CD4-positive, alpha-beta memory T cell (primary cell): ENCODE data around the gene GNG13. TPM values are rescaled to one million over a fixed set of nuclear protein-coding genes. Genes with fewer than 3 reads are reported as not detected.
A peak's percentile ranks its signal among the peaks of the same experiment; 100 is the strongest.
"Not testable (repeated sequence)": the region's sequence is repeated elsewhere in the genome, so short reads cannot be mapped to it uniquely, and the experiment has no call there.

Experiments
- CTCF ChIA-PET: fragments of 350-600 bp; sonication (Branson Sonifier 250); formaldehyde crosslinking; loops from one replicate; lab custom pipeline; 2021; ENCODE audit warnings: inconsistent platforms; ENCODE audit not compliant: partially characterized antibody; lab: Charles Lee
- POLR2A ChIA-PET: fragments of 350-600 bp; sonication (Branson Sonifier 250); formaldehyde crosslinking; loops from one replicate; lab custom pipeline; 2021; ENCODE audit not compliant: partially characterized antibody; lab: Charles Lee
- DNase-seq, 5 donors: peaks; one replicate each; pipeline versions ENCODE4 v3.0.0 to v3.0.0-alpha.2; 2020 to 2022; ENCODE audit warnings: mixed read lengths in 1 of 5
- H3K27ac ChIP-seq: one replicate; pipeline ENCODE4 v1.7.0; 2013; ENCODE audit warnings: low read depth, low read length
- H3K27me3 ChIP-seq: 2 replicates; pipeline ENCODE4 v1.7.0; 2013; ENCODE audit warnings: mild to moderate bottlenecking, low read length, moderate library complexity; ENCODE audit not compliant: insufficient read depth
- H3K36me3 ChIP-seq: 2 replicates; pipeline ENCODE4 v1.7.0; 2013; ENCODE audit warnings: mild to moderate bottlenecking, low read length, moderate library complexity; ENCODE audit not compliant: insufficient read depth
- H3K4me1 ChIP-seq: 2 replicates; pipeline ENCODE4 v1.7.0; 2013; ENCODE audit warnings: mild to moderate bottlenecking, low read length, moderate library complexity; ENCODE audit not compliant: insufficient read depth
- H3K4me3 ChIP-seq, 2 donors: one replicate each; pipeline ENCODE4 v1.7.0; 2013; ENCODE audit warnings: low read length in 2 of 2, mild to moderate bottlenecking in 1 of 2
- H3K9me3 ChIP-seq, 2 donors: one replicate each; pipeline ENCODE4 v1.7.0; 2013; ENCODE audit warnings: low read length in 2 of 2, control low read depth in 1 of 2; ENCODE audit not compliant: control insufficient read depth in 1 of 2
- H3K27ac Mint-ChIP-seq, 7 donors: one replicate each; pipeline ENCODE4 v1.8.0; 2020 to 2021; ENCODE audit warnings: mixed read lengths in 7 of 7, mild to moderate bottlenecking in 6 of 7, inconsistent platforms in 3 of 7, moderate library complexity in 3 of 7
- H3K27me3 Mint-ChIP-seq, 2 donors: one replicate each; pipeline ENCODE4 v1.8.0; 2020 to 2021; ENCODE audit warnings: mixed read lengths in 2 of 2
- H3K36me3 Mint-ChIP-seq, 2 donors: one replicate each; pipeline ENCODE4 v1.8.0; 2020 to 2021; ENCODE audit warnings: mixed read lengths in 2 of 2, inconsistent platforms in 1 of 2, mild to moderate bottlenecking in 1 of 2
- H3K4me1 Mint-ChIP-seq, 4 donors: one replicate each; pipeline ENCODE4 v1.8.0; 2020 to 2021; ENCODE audit warnings: mixed read lengths in 4 of 4, mild to moderate bottlenecking in 1 of 4
- H3K4me3 Mint-ChIP-seq, 8 donors: one replicate each; pipeline ENCODE4 v1.8.0; 2020 to 2021; ENCODE audit warnings: mixed read lengths in 8 of 8, mild to moderate bottlenecking in 7 of 8, moderate library complexity in 6 of 8, inconsistent platforms in 3 of 8
- H3K9me3 Mint-ChIP-seq, 8 donors: one replicate each; pipeline ENCODE4 v1.8.0; 2020 to 2021; ENCODE audit warnings: mixed read lengths in 8 of 8, mild to moderate bottlenecking in 5 of 8, inconsistent platforms in 3 of 8, moderate library complexity in 1 of 8
- intact Hi-C: fragments of 100-400 bp; cut with micrococcal nuclease; formaldehyde crosslinking; loops from one replicate; pipeline ENCODE4 v1.15.1; 2023
- polyA plus RNA-seq, 2 donors: library from polyadenylated mRNA; unstranded; fragments of 300-500 nt; fragmentation: Illumina TruSeq; gene quantifications; one replicate each; pipeline ENCODE4 v1.2.3, GENCODE V29; 2021
- total RNA-seq, 2 experiments: library from RNA; stranded (reverse); gene quantifications; one replicate each; pipeline ENCODE4 v1.2.3, GENCODE V29; 2021

The GNG13 gene
- total and polyA plus RNA-seq, 4 experiments from 2014 or later, result not detected

DNA sequence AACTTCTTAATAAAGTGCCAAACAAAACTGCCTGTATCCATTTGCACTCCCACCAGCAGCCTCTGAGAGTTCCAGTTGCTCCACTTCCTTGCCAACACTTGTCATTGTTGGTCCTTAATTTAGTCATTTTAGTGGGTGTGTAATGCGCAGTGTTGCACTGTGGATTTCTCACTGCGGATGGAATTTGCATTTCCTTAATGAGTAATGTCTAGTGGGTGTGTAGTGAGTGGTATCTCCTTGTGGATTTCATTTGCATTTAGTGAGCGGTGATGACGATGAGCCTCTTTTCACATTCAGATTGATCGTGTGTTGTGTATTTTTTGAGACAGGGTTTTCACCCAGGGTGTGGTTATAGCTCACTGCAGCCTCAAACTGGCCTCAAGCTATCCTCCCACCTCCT, 44.1 kb downstream of the GNG13 start:
- CTCF ChIA-PET, result interaction anchor here (1.7 kb wide), 1 partner anchor 12 kb away, joined by 5 read pairs; no protein-coding TSS in a partner anchor

DNA sequence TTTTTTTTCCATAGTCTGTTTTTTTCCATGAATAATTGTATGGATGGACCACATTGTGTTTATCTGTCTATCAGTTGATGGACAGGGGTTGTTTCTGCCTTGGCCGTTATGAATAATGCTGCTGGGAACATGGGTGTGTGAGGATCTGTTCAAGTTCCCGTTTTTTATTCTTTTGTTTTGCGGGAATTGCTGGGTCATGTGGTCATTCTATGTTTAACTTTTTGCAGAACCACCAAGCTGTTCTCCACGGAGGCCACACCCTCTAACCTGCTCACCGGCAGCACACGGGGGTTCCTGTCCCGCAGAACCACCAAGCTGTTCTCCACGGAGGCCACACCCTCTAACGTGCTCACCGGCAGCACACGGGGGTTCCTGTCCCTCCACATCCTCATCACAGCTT, 45.9 kb downstream of the GNG13 start:
- Histone ChIP-seq H3K36me3 (no peaks in the 10 kb centered on the region), H3K4me1 (no peaks in the 10 kb centered on the region), H3K27me3 (no peaks in the 10 kb centered on the region), H3K9me3 (no peaks in the 10 kb centered on the region), H3K27ac (no peak overlapping the region), H3K4me3 (no peak overlapping the region)
- H3K9me3 Mint-ChIP-seq, result peaks cover 0 to 5% (median under 1%) of the 10 kb centered on the region in 8 donors
- peaks cover 0 to 2% (median under 1%) of the 10 kb centered on the region in 4 donors for H3K4me1 Mint-ChIP-seq
- H3K36me3 Mint-ChIP-seq, result peaks cover 0 to 3% of the 10 kb centered on the region in 2 donors
- peaks cover 6 to 7% of the 10 kb centered on the region in 2 donors for H3K27me3 Mint-ChIP-seq
- intact Hi-C loops, result no loop called here
- ChIA-PET CTCF (interaction anchor here (0.7 to 0.9 kb wide), 2 partner anchors 25 to 42 kb away, joined by 3 read pairs; no protein-coding TSS in a partner anchor), POLR2A (no interaction called here)
- DNase-seq, result no peak
- no peak overlapping the region for H3K4me3 Mint-ChIP-seq
- H3K27ac Mint-ChIP-seq, result no peak overlapping the region

More for the DNA sequence above, 44.1 kb downstream of the GNG13 start:
- H3K4me1 Mint-ChIP-seq, result peaks cover 0 to 2% (median under 1%) of the 10 kb centered on the region in 4 donors
- H3K4me3 ChIP-seq, result no peak overlapping the region
- no peaks in the 10 kb centered on the region for H3K36me3 ChIP-seq
- no peak for DNase-seq
- H3K4me3 Mint-ChIP-seq, result no peak overlapping the region
- H3K4me1 ChIP-seq, result no peaks in the 10 kb centered on the region
- intact Hi-C loops, result no loop called here
- peaks cover 0 to 5% (median under 1%) of the 10 kb centered on the region in 8 donors for H3K9me3 Mint-ChIP-seq
- H3K9me3 ChIP-seq, result no peaks in the 10 kb centered on the region
- POLR2A ChIA-PET, result no interaction called here
- peaks cover 7% of the 10 kb centered on the region in 2 donors for H3K27me3 Mint-ChIP-seq
- no peak overlapping the region for H3K27ac Mint-ChIP-seq
- no peak overlapping the region for H3K27ac ChIP-seq
- peaks cover 0 to 3% of the 10 kb centered on the region in 2 donors for H3K36me3 Mint-ChIP-seq
- H3K27me3 ChIP-seq, result no peaks in the 10 kb centered on the region

DNA sequence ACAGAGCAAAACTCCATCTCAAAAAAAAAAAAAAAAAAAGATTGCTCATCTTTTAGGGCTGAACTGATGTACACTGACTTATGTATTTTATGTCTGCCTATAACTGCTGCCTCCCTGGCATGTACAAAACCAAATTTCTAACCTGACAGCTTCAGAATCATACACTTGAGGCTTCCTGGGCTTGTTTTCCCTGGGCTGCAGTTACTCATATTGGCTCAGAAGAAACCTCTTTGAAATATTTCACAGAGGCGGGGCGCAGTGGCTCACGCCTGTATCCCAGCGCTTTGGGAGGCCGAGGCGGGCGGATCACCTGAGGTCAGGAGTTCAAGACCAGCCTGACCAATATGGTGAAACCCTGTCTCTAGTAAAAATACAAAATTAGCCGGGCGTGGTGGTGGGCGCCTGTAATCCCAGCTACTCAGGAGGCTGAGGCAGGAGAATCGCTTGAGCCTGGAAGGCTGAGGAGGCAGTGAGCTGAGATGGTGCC, 46.4 kb downstream of the GNG13 start:
- H3K4me3 ChIP-seq, H3K36me3 Mint-ChIP-seq, H3K9me3 Mint-ChIP-seq, H3K4me1 Mint-ChIP-seq, H3K27ac ChIP-seq, POLR2A ChIA-PET, DNase-seq, H3K4me3 Mint-ChIP-seq, intact Hi-C loops, H3K9me3 ChIP-seq, H3K27me3 Mint-ChIP-seq, H3K4me1 ChIP-seq, H3K27me3 ChIP-seq, H3K36me3 ChIP-seq, H3K27ac Mint-ChIP-seq: not testable (repeated sequence)
- CTCF ChIA-PET, result interaction anchor here (0.7 to 0.9 kb wide), 2 partner anchors 24 to 42 kb away, joined by 3 read pairs; no protein-coding TSS in a partner anchor

DNA sequence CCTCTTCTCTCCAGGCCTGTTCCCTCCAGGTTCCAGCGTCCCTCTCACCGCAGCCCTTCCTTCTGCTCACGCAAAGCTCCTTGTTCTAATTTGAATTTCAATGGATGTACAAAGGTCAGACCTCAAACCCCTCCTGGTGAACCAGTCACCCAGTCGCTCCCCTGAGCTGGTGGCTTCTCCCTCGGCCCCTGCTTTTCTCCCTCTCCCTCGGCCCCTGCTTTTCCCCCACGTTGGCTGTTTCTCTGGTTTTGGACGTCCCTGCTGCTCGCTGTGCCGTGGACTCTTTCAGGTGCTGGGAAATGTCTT, 48.6 kb downstream of the GNG13 start:
- no peaks in the 10 kb centered on the region for H3K36me3 ChIP-seq
- intact Hi-C loops, result no loop called here
- no peak overlapping the region for H3K4me3 ChIP-seq
- H3K27me3 ChIP-seq, result no peaks in the 10 kb centered on the region
- no peak overlapping the region for H3K27ac Mint-ChIP-seq
- H3K4me1 Mint-ChIP-seq, result peaks cover 0 to 2% (median under 1%) of the 10 kb centered on the region in 4 donors
- peaks cover 0 to 3% of the 10 kb centered on the region in 2 donors for H3K36me3 Mint-ChIP-seq
- ChIA-PET CTCF (interaction anchor here (0.9 kb wide), 1 partner anchor 39 kb away, joined by 3 read pairs; no protein-coding TSS in a partner anchor), POLR2A (interaction anchor here (0.7 kb wide), 1 partner anchor 57 kb away, joined by 3 read pairs; no protein-coding TSS in a partner anchor)
- no peak overlapping the region for H3K27ac ChIP-seq
- no peak for DNase-seq
- peaks cover 3 to 4% of the 10 kb centered on the region in 2 donors for H3K27me3 Mint-ChIP-seq
- H3K9me3 ChIP-seq, result no peaks in the 10 kb centered on the region
- no peak overlapping the region for H3K4me3 Mint-ChIP-seq
- H3K4me1 ChIP-seq, result no peaks in the 10 kb centered on the region
- peaks cover 0 to 5% (median 1%) of the 10 kb centered on the region in 8 donors for H3K9me3 Mint-ChIP-seq

DNA sequence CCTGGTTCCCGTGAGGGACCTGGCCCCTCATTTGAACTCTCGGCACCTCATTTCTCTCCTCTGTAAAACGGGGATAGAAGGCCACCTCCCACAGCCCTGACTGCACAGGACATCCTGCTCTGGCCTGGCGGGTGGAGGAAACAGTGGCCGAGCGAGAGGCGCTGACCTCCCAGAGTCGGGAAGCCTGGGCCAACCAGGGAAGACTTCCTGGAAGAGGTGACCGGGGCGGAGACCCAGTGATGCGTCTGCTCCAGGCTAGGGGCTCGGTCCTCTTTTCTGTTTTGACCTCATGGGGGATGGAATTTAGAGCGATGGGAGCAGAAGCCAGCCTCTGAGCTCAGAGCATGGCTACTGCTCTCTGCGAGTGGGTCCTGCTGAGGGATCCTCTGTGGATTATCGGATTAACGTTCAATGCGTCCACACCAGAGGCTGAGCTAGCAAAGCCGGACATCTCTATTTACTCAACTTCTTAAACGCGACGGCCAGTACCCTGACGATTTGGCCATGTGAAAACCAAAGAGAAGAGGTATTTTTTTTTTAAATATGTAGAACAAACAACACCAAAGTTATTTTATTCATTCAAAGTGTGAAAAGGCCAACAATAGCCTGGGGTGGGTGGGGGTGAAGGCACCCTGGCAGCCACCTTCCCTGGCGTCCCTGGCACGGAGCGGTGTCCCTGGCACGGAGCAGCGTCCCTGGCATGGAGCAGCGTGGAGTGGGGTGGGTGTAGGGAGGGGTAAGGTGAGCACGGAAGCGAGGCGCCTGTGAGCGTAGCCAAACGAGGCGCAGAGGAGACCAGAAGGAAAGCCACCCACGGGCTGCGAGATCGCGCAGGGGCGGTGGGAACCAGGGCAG, 49.2 kb downstream of the GNG13 start:
- H3K4me3 ChIP-seq, result no peak overlapping the region
- intact Hi-C loops, result no loop called here
- peaks cover 0 to 2% (median under 1%) of the 10 kb centered on the region in 4 donors for H3K4me1 Mint-ChIP-seq
- H3K27ac ChIP-seq, result no peak overlapping the region
- peaks cover 0 to 1% of the 10 kb centered on the region in 2 donors for H3K36me3 Mint-ChIP-seq
- no peaks in the 10 kb centered on the region for H3K27me3 ChIP-seq
- no peaks in the 10 kb centered on the region for H3K4me1 ChIP-seq
- H3K9me3 ChIP-seq, result no peaks in the 10 kb centered on the region
- H3K27ac Mint-ChIP-seq, result no peak overlapping the region
- DNase-seq, result no peak
- H3K36me3 ChIP-seq, result no peaks in the 10 kb centered on the region
- H3K27me3 Mint-ChIP-seq, result peaks cover under 1 to 1% of the 10 kb centered on the region in 2 donors
- peaks cover 0 to 3% (median 0%) of the 10 kb centered on the region in 8 donors for H3K9me3 Mint-ChIP-seq
- no peak overlapping the region for H3K4me3 Mint-ChIP-seq
- POLR2A ChIA-PET, result interaction anchor here (0.7 to 1.2 kb wide), 2 partner anchors 10 to 56 kb away, joined by 3 read pairs; partner anchors contain the start of gene CIAO3
- CTCF ChIA-PET, result interaction anchor here (0.9 to 1.6 kb wide), 2 partner anchors 35 to 39 kb away, joined by 3 to 4 read pairs; no protein-coding TSS in a partner anchor

DNA sequence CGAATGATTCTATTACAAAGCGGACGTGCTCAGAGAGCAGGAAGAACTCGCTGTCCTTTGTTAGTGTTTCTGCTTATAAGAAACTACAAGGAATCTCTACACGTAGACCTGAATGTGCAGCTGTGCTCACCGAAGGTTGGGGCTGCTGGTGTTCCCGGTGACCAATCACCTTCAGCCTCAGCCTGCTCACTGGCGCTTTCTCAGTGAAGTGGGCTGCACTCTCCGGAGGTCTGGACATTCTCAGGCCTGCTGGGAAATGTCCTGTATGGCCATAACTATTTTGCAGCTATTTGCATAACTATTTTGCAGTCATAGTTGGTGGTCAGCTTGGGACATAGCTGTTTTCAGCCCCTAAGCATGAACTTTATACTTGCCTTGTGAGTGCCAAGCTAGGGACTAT, 50.0 kb downstream of the GNG13 start:
- Mint-ChIP-seq H3K27ac (peak overlapping the region in 1 of 7 donors; percentile 42), H3K27me3 (peaks cover 0 to 1% of the 10 kb centered on the region in 2 donors), H3K4me3 (no peak overlapping the region), H3K9me3 (peaks cover 0 to 3% (median 0%) of the 10 kb centered on the region in 8 donors), H3K4me1 (peaks cover 0 to 2% (median under 1%) of the 10 kb centered on the region in 4 donors), H3K36me3 (no peaks in the 10 kb centered on the region)
- no peaks in the 10 kb centered on the region for H3K36me3 ChIP-seq
- DNase-seq, result no peak
- H3K4me3 ChIP-seq, result no peak overlapping the region
- no peak overlapping the region for H3K27ac ChIP-seq
- H3K9me3 ChIP-seq, result no peaks in the 10 kb centered on the region
- ChIA-PET POLR2A (interaction anchor here (1.2 kb wide), 1 partner anchor 10 kb away, joined by 3 read pairs; the partner anchor contains the start of gene CIAO3), CTCF (interaction anchor here (1.6 kb wide), 1 partner anchor 34 kb away, joined by 4 read pairs; no protein-coding TSS in a partner anchor)
- H3K27me3 ChIP-seq, result no peaks in the 10 kb centered on the region
- no peaks in the 10 kb centered on the region for H3K4me1 ChIP-seq
- intact Hi-C loops, result no loop called here

DNA sequence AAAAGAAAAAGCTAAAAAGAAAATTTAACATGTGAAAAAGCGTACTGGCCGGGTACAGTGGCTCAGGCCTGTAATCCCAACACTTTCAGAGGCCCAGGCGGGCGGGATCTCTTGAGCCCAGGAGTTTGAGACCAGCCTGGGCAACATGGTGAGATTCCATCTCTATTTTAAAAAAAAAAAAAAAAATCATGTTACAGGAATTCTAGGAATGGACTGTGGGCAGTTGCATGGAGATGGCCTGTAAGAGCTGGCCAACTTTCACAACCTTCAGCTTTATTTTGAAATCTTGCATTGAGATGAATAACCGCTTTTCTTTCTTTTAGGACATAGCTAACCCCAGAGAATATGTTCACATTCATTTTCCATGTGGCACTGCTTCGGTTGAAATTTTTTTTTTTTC, 51.5 kb downstream of the GNG13 start:
- H3K36me3 Mint-ChIP-seq, result no peaks in the 10 kb centered on the region
- Histone ChIP-seq H3K36me3 (no peaks in the 10 kb centered on the region), H3K27ac (no peak overlapping the region), H3K4me3 (no peak overlapping the region), H3K4me1 (no peaks in the 10 kb centered on the region), H3K9me3 (no peaks in the 10 kb centered on the region), H3K27me3 (no peaks in the 10 kb centered on the region)
- CTCF ChIA-PET, result interaction anchor here (1.0 kb wide), 1 partner anchor 36 kb away, joined by 3 read pairs; no protein-coding TSS in a partner anchor
- POLR2A ChIA-PET, result no interaction called here
- no peaks in the 10 kb centered on the region for H3K4me1 Mint-ChIP-seq
- H3K4me3 Mint-ChIP-seq, result no peak overlapping the region
- peaks cover 0 to 3% (median 0%) of the 10 kb centered on the region in 8 donors for H3K9me3 Mint-ChIP-seq
- H3K27ac Mint-ChIP-seq, result no peak overlapping the region
- peaks cover 0 to under 1% of the 10 kb centered on the region in 2 donors for H3K27me3 Mint-ChIP-seq
- intact Hi-C loops, result no loop called here
- DNase-seq, result no peak
